IMR-90 (cell line): ENCODE measurements around the gene NEDD4L. TPM values are rescaled to one million over a fixed set of nuclear protein-coding genes. Genes with fewer than 3 reads are reported as not detected.

Experiments
- ATAC-seq: fragments of 200-7000 bp; cut with Tn5 transposase; 2 replicates; pipeline ENCODE4 v1.9.1; 2020; ENCODE audit warnings: low read depth, mild to moderate bottlenecking, moderate library complexity
- BruUV-seq: library from RNA; stranded (reverse); fragments of 400-500 nt; replicated peaks from 2 replicates; lab custom pipeline; 2021; lab: Mats Ljungman, UMichigan
- CTCF ChIA-PET: fragments of 300-600 bp; formaldehyde crosslinking; extraction: SDS; loops from one replicate; lab custom pipeline; 2021; ENCODE audit warnings: antibody characterized with exemption; lab: Yijun Ruan, JAX
- POLR2A ChIA-PET: fragments of 300-600 bp; sonication (Branson Sonifier 250); formaldehyde crosslinking; loops from one replicate; lab custom pipeline; 2022; ENCODE audit warnings: antibody characterized with exemption; ENCODE audit not compliant: unreplicated experiment; lab: Charles Lee
- DNase-seq: peaks from one replicate; pipeline ENCODE4 v3.0.0; 2013
- H2AFZ ChIP-seq: replicated peaks from 2 replicates; pipeline ENCODE3; 2013; ENCODE audit warnings: low read length, mild to moderate bottlenecking; ENCODE audit not compliant: poor library complexity
- H2AK5ac ChIP-seq: 2 replicates; pipeline ENCODE4 v1.6.1; 2013; ENCODE audit warnings: low read depth, low read length, inconsistent platforms
- H2AK9ac ChIP-seq: replicated peaks from 2 replicates; pipeline ENCODE3; 2013; ENCODE audit warnings: mild to moderate bottlenecking, low read depth, low read length, moderate library complexity; ENCODE audit not compliant: poor library complexity
- H2BK120ac ChIP-seq: 2 replicates; pipeline ENCODE4 v1.6.1; 2013; ENCODE audit warnings: low read depth, low read length, inconsistent platforms
- H2BK15ac ChIP-seq: 3 replicates; pipeline ENCODE4 v1.6.1; 2013; ENCODE audit warnings: low read depth, low read length, inconsistent platforms
- H2BK20ac ChIP-seq: 2 replicates; pipeline ENCODE4 v1.6.1; 2013; ENCODE audit warnings: low read depth, mild to moderate bottlenecking, inconsistent platforms, low read length, moderate library complexity
- H2BK5ac ChIP-seq: 2 replicates; pipeline ENCODE4 v1.6.1; 2013; ENCODE audit warnings: mild to moderate bottlenecking, low read depth, low read length, inconsistent platforms; ENCODE audit not compliant: poor library complexity, severe bottlenecking
- H3K14ac ChIP-seq: replicated peaks from 2 replicates; pipeline ENCODE4 v1.6.1; 2013; ENCODE audit warnings: low read depth, low read length, inconsistent platforms
- H3K18ac ChIP-seq: 2 replicates; pipeline ENCODE4 v1.6.1; 2013; ENCODE audit warnings: low read depth, low read length, control low read depth
- H3K23ac ChIP-seq: 2 replicates; pipeline ENCODE4 v1.6.1; 2013; ENCODE audit warnings: low read depth, low read length, inconsistent platforms
- H3K27ac ChIP-seq: 2 replicates; pipeline ENCODE4 v1.5.1; 2013; ENCODE audit warnings: mild to moderate bottlenecking, control low read depth, low read length; ENCODE audit not compliant: insufficient read depth
- H3K27me3 ChIP-seq: 2 replicates; pipeline ENCODE4 v1.6.1; 2013; ENCODE audit warnings: low read length; ENCODE audit not compliant: control insufficient read depth, insufficient read depth
- H3K36me3 ChIP-seq: 2 replicates; pipeline ENCODE4 v1.6.1; 2013; ENCODE audit warnings: low read length, mixed read lengths; ENCODE audit not compliant: control insufficient read depth, insufficient read depth
- H3K4ac ChIP-seq: 2 replicates; pipeline ENCODE4 v1.6.1; 2013; ENCODE audit warnings: low read depth, low read length, inconsistent platforms
- H3K4me1 ChIP-seq: 2 replicates; pipeline ENCODE4 v1.6.1; 2013; ENCODE audit warnings: low read length, mixed read lengths; ENCODE audit not compliant: control insufficient read depth, insufficient read depth
- H3K4me2 ChIP-seq: 2 replicates; pipeline ENCODE4 v1.6.1; 2013; ENCODE audit warnings: low read depth, mild to moderate bottlenecking, control low read depth, low read length, moderate library complexity
- H3K4me3 ChIP-seq: 2 replicates; pipeline ENCODE4 v1.5.1; 2013; ENCODE audit warnings: low read depth, mild to moderate bottlenecking, control low read depth, low read length, moderate library complexity; ENCODE audit not compliant: insufficient read depth
- H3K56ac ChIP-seq: 2 replicates; pipeline ENCODE4 v1.6.1; 2013; ENCODE audit warnings: low read length, inconsistent platforms; ENCODE audit not compliant: insufficient read depth; ENCODE audit errors: extremely low read depth
- H3K79me1 ChIP-seq, 2 experiments: 2 replicates each; pipeline ENCODE4 v1.6.1; 2013; ENCODE audit warnings: low read length in 2 of 2, inconsistent platforms in 1 of 2, low read depth in 1 of 2
- H3K9ac ChIP-seq: 2 replicates; pipeline ENCODE4 v1.6.1; 2013; ENCODE audit warnings: low read depth, low read length, control low read depth
- H3K9me1 ChIP-seq: 2 replicates; pipeline ENCODE4 v1.6.1; 2013; ENCODE audit warnings: low read length, inconsistent platforms; ENCODE audit not compliant: insufficient read depth
- H3K9me3 ChIP-seq: 2 replicates; pipeline ENCODE4 v1.6.1; 2013; ENCODE audit warnings: low read length; ENCODE audit not compliant: control insufficient read depth, insufficient read depth
- H4K20me1 ChIP-seq: 2 replicates; pipeline ENCODE4 v1.6.1; 2013; ENCODE audit warnings: low read length, inconsistent platforms; ENCODE audit not compliant: insufficient read depth
- H4K5ac ChIP-seq: 2 replicates; pipeline ENCODE4 v1.6.1; 2013; ENCODE audit warnings: mild to moderate bottlenecking, low read depth, low read length, control low read depth
- H4K8ac ChIP-seq, 2 experiments: 2 replicates each; pipeline ENCODE4 v1.6.1; 2013; ENCODE audit warnings: low read depth in 2 of 2, low read length in 2 of 2, control low read depth in 1 of 2, inconsistent platforms in 1 of 2
- H4K91ac ChIP-seq: 2 replicates; pipeline ENCODE4 v1.6.1; 2013; ENCODE audit warnings: low read depth, low read length, inconsistent platforms; ENCODE audit not compliant: insufficient read depth
- BHLHE40 ChIP-seq: fragments of 150-350 bp; IDR thresholded peaks from 2 replicates; pipeline ENCODE4 v1.6.1; 2016; ENCODE audit warnings: mild to moderate bottlenecking, low read depth, low read length
- CEBPB ChIP-seq: IDR thresholded peaks from 2 replicates; pipeline ENCODE4 v1.6.1; 2012; ENCODE audit warnings: low read depth, low read length, improper control_type of control experiment
- FOS ChIP-seq: fragments of 150-350 bp; IDR thresholded peaks from 2 replicates; pipeline ENCODE4 v1.6.1; 2016; ENCODE audit warnings: low read depth, low read length
- MAFK ChIP-seq: IDR thresholded peaks from 2 replicates; pipeline ENCODE4 v1.6.1; 2012; ENCODE audit warnings: low read depth, low read length, improper control_type of control experiment
- MAZ ChIP-seq: IDR thresholded peaks from 2 replicates; pipeline ENCODE4 v1.6.1; 2012; ENCODE audit warnings: low read depth, mild to moderate bottlenecking, low read length, improper control_type of control experiment, moderate library complexity, borderline replicate concordance
- MXI1 ChIP-seq: IDR thresholded peaks from 2 replicates; pipeline ENCODE4 v1.6.1; 2012; ENCODE audit warnings: low read depth, mild to moderate bottlenecking, low read length, moderate library complexity, borderline replicate concordance
- NFE2L2 ChIP-seq: fragments of 150-350 bp; IDR thresholded peaks from 2 replicates; pipeline ENCODE4 v1.6.1; 2016; ENCODE audit warnings: low read depth, mild to moderate bottlenecking, low read length
- POLR2A ChIP-seq: IDR thresholded peaks from 2 replicates; pipeline ENCODE4 v1.6.1; 2012; ENCODE audit warnings: mild to moderate bottlenecking, low read depth, low read length
- RAD21 ChIP-seq: IDR thresholded peaks from 2 replicates; pipeline ENCODE4 v1.6.1; 2012; ENCODE audit warnings: low read length, improper control_type of control experiment
- RFX5 ChIP-seq: IDR thresholded peaks from 2 replicates; pipeline ENCODE4 v1.8.0; 2012; ENCODE audit warnings: low read depth, mild to moderate bottlenecking, low read length, moderate library complexity
- SMC3 ChIP-seq: fragments of 150-350 bp; IDR thresholded peaks from 2 replicates; pipeline ENCODE4 v1.6.1; 2016; ENCODE audit warnings: low read depth, mild to moderate bottlenecking, antibody characterized with exemption, low read length, moderate library complexity
- USF2 ChIP-seq: fragments of 150-350 bp; IDR thresholded peaks from 2 replicates; pipeline ENCODE4 v1.6.1; 2017; ENCODE audit warnings: mild to moderate bottlenecking, antibody characterized with exemption, low read length, low read depth
- WGBS, 2 experiments: methylation state at CpG; one replicate each; pipeline versions ENCODE4 v1.1.5 to v1.1.7; 2013; ENCODE audit warnings: missing lambda C conversion rate in 2 of 2; ENCODE audit not compliant: insufficient read length in 1 of 2; ENCODE audit errors: extremely low coverage in 2 of 2; 5-methylcytosine and 5-hydroxymethylcytosine counted together
- dilution Hi-C: fragments of 300-500 bp; cut with HindIII; formaldehyde crosslinking; loops from one replicate; pipeline ENCODE4 v1.14.3; 2018; ENCODE audit warnings: low sequenced_read_pairs; ENCODE audit not compliant: unreplicated experiment
- in situ Hi-C: fragments of 300-500 bp; cut with MboI; formaldehyde crosslinking; loops from 3 replicates; pipeline ENCODE4 v1.14.3; 2019; ENCODE audit warnings: low sequenced_read_pairs, inconsistent platforms, mixed read lengths
- intact Hi-C: fragments of 100-400 bp; cut with micrococcal nuclease; formaldehyde crosslinking; loops from 2 replicates; pipeline ENCODE4 v1.10.0; 2022
- polyA plus RNA-seq, 3 experiments: library from polyadenylated mRNA; depleted of rRNA; stranded (reverse); fragments of >200 nt; gene quantifications; 2 replicates each; pipeline ENCODE4 v1.2.3, GENCODE V29; 2012; ENCODE audit warnings: low replicate concordance in 1 of 3
- total RNA-seq: library from RNA; depleted of rRNA; stranded (reverse); fragments of >200 nt; gene quantifications from 2 replicates; pipeline ENCODE4 v1.2.3, GENCODE V29; 2012
- TF ChIP-seq, protein P1 (sequence below): conservative IDR thresholded peaks from 2 replicates; pipeline ENCODE4 v1.5.1; 2012; ENCODE audit warnings: mild to moderate bottlenecking, low read depth, low read length, improper control_type of control experiment
- TF ChIP-seq, protein P2 (sequence below): fragments of 150-350 bp; IDR thresholded peaks from 2 replicates; pipeline ENCODE4 v1.6.1; 2016; ENCODE audit warnings: low read depth, mild to moderate bottlenecking, low read length, moderate library complexity, borderline replicate concordance

The NEDD4L gene
- total and polyA plus RNA-seq, 2 of the 4 experiments (the other 2 are of a cell fraction): 10.0 to 10.9 TPM

- CTCF ChIA-PET: no interaction called here
- H2AK5ac ChIP-seq: no peak overlapping the region
- in situ Hi-C loops: no loop called here
These were observed 345.7 kb downstream of the NEDD4L start for GRCh38 chr18:58389745-58390144.

More at GRCh38 chr18:58389745-58390144, 345.7 kb downstream of the NEDD4L start:
- no peaks in the 10 kb centered on the region for H3K27me3 ChIP-seq
- no peaks in the 10 kb centered on the region for H3K79me1 ChIP-seq
- no peak overlapping the region for H3K56ac ChIP-seq
- peaks cover 10% of the 10 kb centered on the region; the same call in 1 of the 2 replicates for H3K36me3 ChIP-seq
- no peaks in the 10 kb centered on the region for H4K20me1 ChIP-seq
- H2BK5ac ChIP-seq: no peak overlapping the region
- no peak overlapping the region for H3K27ac ChIP-seq
- H3K14ac ChIP-seq: no peak overlapping the region
- no peak overlapping the region for H3K4ac ChIP-seq
- 100% methylated on average over 2 of the region's 2 CpGs; no CpG with 5 or more reads in 1 of the 2 experiments for WGBS, 2 experiments
- ATAC-seq: no peak
- H4K8ac ChIP-seq: no peak overlapping the region
- H2BK20ac ChIP-seq: no peak overlapping the region
- H2AK9ac ChIP-seq: no peak overlapping the region
- DNase-seq: no peak
- H4K5ac ChIP-seq: no peak overlapping the region
- peaks cover 3% of the 10 kb centered on the region; the same call in 1 of the 2 replicates for H3K9me1 ChIP-seq
- no peak overlapping the region for H3K9ac ChIP-seq
- no peak for TF ChIP-seq MAZ
- no peak for TF ChIP-seq NFE2L2
- TF ChIP-seq SMC3: no peak
- TF ChIP-seq, protein P1, sequence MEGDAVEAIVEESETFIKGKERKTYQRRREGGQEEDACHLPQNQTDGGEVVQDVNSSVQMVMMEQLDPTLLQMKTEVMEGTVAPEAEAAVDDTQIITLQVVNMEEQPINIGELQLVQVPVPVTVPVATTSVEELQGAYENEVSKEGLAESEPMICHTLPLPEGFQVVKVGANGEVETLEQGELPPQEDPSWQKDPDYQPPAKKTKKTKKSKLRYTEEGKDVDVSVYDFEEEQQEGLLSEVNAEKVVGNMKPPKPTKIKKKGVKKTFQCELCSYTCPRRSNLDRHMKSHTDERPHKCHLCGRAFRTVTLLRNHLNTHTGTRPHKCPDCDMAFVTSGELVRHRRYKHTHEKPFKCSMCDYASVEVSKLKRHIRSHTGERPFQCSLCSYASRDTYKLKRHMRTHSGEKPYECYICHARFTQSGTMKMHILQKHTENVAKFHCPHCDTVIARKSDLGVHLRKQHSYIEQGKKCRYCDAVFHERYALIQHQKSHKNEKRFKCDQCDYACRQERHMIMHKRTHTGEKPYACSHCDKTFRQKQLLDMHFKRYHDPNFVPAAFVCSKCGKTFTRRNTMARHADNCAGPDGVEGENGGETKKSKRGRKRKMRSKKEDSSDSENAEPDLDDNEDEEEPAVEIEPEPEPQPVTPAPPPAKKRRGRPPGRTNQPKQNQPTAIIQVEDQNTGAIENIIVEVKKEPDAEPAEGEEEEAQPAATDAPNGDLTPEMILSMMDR: no peak
- no peak for TF ChIP-seq POLR2A
- TF ChIP-seq, protein P2, sequence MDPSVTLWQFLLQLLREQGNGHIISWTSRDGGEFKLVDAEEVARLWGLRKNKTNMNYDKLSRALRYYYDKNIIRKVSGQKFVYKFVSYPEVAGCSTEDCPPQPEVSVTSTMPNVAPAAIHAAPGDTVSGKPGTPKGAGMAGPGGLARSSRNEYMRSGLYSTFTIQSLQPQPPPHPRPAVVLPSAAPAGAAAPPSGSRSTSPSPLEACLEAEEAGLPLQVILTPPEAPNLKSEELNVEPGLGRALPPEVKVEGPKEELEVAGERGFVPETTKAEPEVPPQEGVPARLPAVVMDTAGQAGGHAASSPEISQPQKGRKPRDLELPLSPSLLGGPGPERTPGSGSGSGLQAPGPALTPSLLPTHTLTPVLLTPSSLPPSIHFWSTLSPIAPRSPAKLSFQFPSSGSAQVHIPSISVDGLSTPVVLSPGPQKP: no peak
- TF ChIP-seq FOS: no peak
- TF ChIP-seq USF2: no peak
- TF ChIP-seq MXI1: no peak
- TF ChIP-seq BHLHE40: no peak
- no peak for TF ChIP-seq RAD21
- TF ChIP-seq MAFK: no peak
- TF ChIP-seq RFX5: no peak
- TF ChIP-seq CEBPB: no peak
- H3K9me3 ChIP-seq: no peaks in the 10 kb centered on the region
- no TSS peak for BruUV-seq
- H3K4me1 ChIP-seq: 0 out of 2 replicates have a peak, but pooled peaks cover 2% of the 10 kb centered on the region
- H3K4me3 ChIP-seq: no peak overlapping the region
- POLR2A ChIA-PET: no interaction called here
- H4K91ac ChIP-seq: no peak overlapping the region
- H3K23ac ChIP-seq: no peak overlapping the region
- H2BK15ac ChIP-seq: no peak overlapping the region
- no peak overlapping the region for H3K4me2 ChIP-seq
- intact Hi-C loops (no loop called here), dilution Hi-C loops (no loop called here)
- H2BK120ac ChIP-seq: no peak overlapping the region
- H3K18ac ChIP-seq: no peak overlapping the region
- H2AFZ ChIP-seq: no peak overlapping the region
